Epithelial cell of esophagus (primary cell): ENCODE measurements around the gene ARPC2.
A peak's percentile ranks its signal among the peaks of the same experiment; 100 is the strongest.

ENCODE experiments used
- DNase-seq: peaks from one replicate; pipeline ENCODE4 v3.0.0; 2010; ENCODE audit warnings: low read depth
- H3K4me3 ChIP-seq: 2 replicates; pipeline ENCODE4 v1.5.1; 2011; ENCODE audit warnings: mild to moderate bottlenecking, low read length, control low read depth
- CTCF ChIP-seq: IDR thresholded peaks from 2 replicates; pipeline ENCODE4 v1.5.1; 2011; ENCODE audit warnings: low read depth, mild to moderate bottlenecking, low read length, control low read depth, inconsistent platforms; ENCODE audit not compliant: insufficient read depth; ENCODE audit errors: missing control alignments

ARPC2 gene

GRCh38 chr2:218263817-218264641, 47.0 kb downstream of the ARPC2 start:
- no peak for DNase-seq
- no peak overlapping the region for H3K4me3 ChIP-seq
- TF ChIP-seq CTCF, result no peak

- DNase-seq, result no peak
- no peak overlapping the region for H3K4me3 ChIP-seq
- no peak for TF ChIP-seq CTCF
Observed at GRCh38 chr2:218264773-218265561, 48.0 kb downstream of the ARPC2 start.

- TF ChIP-seq CTCF, result no peak
- DNase-seq, result no peak
- H3K4me3 ChIP-seq, result no peak overlapping the region
Observed at GRCh38 chr2:218265626-218266025, 48.6 kb downstream of the ARPC2 start.

GRCh38 chr2:218266316-218266979, 49.5 kb downstream of the ARPC2 start:
- no peak for TF ChIP-seq CTCF
- no peak overlapping the region for H3K4me3 ChIP-seq
- no peak for DNase-seq

GRCh38 chr2:218267259-218267658, 50.3 kb downstream of the ARPC2 start:
- no peak for DNase-seq
- no peak for TF ChIP-seq CTCF
- no peak overlapping the region for H3K4me3 ChIP-seq

GRCh38 chr2:218269900-218270720, 53.1 kb downstream of the ARPC2 start, which contains the start of the genes AAMP and PNKD:
TSS of gene AAMP (minus strand) at chr2:218270137. CDS start at chr2:218270086, 51 bp downstream.
TSS of gene PNKD (plus strand) at chr2:218270519. CDS start at chr2:218270536, 17 bp downstream.
- peak; percentile 21 for TF ChIP-seq CTCF
- H3K4me3 ChIP-seq, result peak within 1 kb of the TSS; percentile 98
- DNase-seq, result peak; percentile 100
